T1000 (cell line): ENCODE results near the gene SH3BGR.

Experiments used
- DNase-seq: peaks from one replicate; lab custom pipeline; 2025; ENCODE audit warnings: mixed read lengths; lab: John Stamatoyannopoulos, UW

The SH3BGR gene

DNA sequence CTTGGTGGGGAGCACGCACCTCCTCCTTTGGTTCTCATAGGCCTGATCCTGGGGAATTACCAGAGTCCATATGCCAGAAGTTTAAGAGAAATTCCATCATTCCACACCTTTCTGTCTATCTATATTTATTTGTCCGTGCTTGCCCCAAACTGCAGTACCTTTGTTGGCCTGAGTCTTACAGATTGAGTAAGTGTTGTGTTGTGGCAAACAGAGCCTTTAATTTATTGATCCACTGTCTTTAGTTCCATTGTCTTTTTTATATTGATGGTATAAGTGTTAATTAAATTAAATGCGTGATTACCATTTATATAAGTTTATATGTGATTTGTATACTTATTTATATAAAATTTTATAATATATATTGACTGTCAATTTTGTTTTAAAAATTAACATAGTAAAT lies 4.9 kb downstream of the SH3BGR start:
- no peak for DNase-seq

DNA sequence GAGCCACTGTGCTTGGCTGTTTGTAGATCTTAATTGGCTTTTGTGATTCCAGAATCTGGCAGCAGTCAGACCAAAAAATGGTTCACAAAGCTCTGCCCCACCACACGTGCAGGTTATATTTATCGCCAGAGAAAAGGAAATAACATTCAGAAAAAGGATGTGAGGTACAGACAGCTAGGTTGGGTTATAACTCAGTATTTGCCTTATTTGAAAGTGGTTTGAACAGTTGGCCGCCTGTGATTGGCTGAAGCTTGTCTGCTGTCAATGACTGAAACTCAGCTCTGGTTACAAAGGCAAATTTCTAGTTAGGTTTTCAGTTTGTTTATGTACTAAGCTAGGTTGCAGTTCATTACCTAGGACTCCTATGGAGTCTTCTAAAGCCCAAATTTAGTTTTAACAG lies 9.6 kb downstream of the SH3BGR start:
- no peak for DNase-seq

DNA sequence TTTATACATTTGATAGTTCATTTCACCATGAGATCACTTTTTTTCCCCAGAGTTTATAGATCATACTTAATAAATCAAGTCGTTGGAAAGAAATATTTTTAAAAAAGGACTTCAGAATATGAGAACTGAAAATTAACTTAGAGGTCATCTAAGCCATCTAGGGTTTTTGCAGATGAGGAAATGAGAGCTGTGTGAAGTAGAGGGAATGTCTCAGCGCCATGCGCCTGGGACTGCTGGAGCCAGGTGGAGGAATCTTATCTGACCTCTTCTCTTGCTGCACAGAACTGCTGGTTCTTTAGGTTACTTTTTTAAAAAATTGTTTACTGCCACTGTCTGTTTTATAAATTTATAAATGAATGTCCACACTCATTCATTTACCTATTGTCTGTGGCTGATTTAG lies 11.5 kb downstream of the SH3BGR start:
- no peak for DNase-seq

DNA sequence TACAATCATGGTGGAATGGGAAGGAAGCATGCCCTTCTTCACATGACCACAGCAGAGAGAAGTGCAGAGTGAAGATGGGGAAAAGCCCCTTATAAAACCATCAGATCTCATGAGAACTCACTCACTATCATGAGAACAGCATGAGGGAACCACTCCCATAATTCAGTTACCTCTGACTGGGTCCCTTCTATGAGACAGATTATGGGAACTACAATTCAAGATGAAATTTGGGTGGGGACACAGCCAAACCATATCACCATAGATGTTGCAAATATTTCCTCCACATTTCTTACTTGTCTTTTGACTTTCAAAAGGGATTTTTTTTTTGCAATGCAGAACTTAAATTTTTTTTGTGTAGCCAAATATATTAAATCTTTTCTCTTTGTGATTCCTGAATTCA lies 14.8 kb downstream of the SH3BGR start:
- no peak for DNase-seq

DNA sequence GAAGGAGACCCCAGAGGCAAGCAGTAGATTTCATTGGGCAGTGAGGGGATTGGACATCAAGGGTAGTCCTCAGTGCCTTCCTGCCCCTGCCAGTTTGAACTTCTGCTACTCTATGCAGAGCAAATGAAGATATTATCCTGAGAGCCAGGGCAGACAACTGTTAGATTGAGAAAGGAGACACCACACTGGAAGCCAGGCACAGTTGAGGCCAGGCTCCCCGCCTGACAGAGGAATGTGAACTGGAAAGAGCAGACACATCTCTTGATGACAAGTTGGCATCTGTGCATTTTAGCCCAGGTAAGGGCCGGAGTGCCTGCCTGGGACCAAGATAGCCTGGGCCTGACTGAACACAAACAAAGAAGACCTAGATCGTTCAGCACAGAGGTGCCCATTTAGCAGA lies 16.0 kb downstream of the SH3BGR start:
- no peak for DNase-seq

DNA sequence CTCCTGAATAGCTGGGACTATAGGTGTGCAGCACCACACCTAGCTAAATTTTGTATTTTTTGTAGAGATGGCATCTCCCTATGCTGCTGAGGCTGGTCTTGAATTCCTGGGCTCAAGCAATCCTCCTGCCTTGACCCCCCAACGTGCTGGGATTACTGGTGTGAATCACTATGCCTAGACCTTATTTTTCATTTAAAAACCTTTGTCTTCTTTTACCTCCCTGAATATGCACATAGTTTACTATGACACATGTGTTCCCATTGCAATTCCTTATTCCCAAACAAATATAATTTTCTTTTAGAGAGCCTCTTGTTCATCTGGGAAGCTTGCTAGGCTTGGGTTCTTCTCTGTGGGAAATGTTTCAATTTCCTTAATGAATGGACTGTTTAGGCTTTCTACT lies 16.8 kb downstream of the SH3BGR start:
- no peak for DNase-seq

DNA sequence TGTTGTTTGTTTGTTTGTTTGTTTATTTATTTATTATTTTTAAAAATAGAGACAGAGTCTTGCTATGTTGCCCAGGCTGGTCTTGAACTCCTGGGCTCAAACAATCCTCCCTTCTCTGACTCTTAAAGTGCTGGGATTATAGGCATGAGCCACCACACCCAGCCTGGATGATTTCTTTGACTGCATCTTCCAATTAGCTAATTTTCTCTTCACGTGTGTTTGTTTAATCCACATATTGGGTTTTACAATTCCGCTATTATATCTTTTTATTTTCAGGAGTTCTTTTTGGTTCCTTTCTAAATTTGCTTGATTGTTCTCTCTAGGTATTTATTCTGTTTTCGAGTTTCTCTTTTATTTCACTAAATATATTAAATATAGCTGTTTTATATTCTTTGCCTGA lies 19.8 kb downstream of the SH3BGR start:
- DNase-seq, result no peak

DNA sequence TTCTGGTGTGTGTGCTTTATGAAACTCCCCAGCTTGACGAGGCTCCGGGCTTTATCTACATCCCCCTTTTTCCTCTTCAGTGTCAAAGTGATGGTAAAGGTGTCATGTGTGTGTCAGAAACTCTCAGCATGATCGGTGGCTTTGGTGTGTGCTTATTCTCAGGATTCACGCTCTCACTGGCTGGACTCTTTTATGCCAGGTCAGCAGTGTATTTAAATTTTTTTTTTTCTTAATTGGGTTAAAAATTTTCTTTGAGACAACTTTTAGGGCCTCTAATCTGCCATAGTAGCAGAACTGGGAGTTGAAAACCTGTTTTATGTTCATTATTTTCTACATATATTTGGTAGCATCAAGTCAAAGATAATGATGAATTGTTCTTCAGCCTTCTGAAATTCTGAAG lies 21.0 kb downstream of the SH3BGR start:
- no peak for DNase-seq

DNA sequence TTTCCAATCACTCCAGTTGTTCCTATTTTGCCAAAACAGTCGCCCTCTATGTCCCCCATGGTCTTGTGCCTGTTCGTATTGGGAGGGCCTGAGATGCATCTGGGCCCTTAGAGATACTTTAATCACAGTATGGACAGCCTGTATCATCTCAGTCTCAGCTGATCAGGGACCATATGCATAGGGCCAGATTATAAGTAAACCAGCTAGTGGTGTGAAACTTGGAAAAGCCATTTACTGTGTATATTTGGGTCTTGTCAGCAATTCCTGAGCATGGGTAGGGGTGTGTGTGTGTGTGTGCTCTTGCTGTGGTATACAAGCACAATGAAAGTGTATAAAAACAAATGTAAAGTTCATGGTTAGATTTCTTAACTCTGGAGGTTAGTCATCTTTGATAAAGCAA lies 22.8 kb downstream of the SH3BGR start:
- DNase-seq, result no peak

DNA sequence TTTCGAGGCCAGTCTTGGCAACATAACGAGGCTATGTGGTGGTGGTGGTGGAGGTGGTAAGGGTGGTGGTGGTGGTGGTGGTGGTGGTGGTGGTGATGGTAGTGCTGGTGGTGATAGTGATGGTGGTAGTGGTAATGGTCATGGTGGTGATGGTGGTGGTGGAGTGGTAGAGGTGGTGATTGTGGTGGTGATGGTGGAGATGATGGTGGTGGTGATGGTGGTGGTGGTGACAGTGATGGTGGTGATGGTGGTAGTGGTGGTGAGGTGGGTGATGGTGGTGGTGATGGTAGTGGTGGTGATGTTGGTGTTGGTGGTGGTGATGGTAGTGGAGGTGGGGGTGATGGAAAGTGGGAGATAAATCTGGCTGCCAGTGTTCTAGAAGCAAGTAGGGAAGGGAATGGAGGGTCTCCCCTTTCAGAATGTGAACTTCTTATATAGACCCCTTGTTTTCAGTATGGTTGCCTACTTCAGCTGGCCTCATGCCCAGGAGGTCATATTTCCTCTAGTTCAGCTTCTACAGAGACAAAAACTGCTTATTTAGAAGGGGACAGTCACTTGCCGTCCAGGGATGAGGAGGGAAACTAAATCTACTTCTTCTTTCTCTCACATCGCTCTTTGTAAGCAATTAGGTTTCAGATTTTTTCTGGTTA lies 27.5 kb downstream of the SH3BGR start:
- DNase-seq, result no peak

DNA sequence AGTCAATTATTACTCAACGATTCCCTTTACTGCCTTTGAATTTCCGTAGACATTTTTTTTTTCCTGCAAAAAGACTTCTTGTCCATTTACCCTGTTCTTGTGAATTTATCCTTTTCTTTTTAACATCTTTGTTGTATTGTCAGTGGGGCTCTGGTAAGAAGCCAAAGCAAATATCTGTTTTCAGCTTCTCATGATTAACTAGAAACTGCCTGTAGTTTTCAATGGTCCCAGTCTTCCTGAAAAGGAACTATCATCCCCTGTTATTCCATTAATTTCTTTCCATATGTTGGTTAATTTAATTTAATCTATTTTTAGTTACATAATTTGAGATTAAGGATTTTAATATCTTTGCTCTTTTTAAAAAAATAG lies 28.0 kb downstream of the SH3BGR start:
- no peak for DNase-seq

DNA sequence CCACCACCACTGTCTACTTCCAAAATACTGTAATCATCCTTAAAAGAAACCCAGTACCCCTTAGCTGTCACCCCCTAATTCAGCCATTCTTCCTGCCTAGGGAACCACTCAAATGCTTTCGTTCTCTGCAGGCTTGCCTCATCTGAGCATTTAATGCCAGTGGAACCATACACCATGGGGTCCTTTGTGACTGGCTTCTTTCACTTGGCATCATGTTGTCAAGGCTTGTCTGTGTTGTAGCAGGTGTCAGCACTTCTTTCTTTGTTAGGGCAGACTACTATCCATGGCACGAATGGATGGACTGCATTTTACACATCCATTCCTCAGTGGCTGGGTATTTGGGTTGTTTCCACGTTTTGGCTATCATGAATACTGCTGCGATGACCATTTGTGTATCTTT lies 28.5 kb downstream of the SH3BGR start:
- no peak for DNase-seq

DNA sequence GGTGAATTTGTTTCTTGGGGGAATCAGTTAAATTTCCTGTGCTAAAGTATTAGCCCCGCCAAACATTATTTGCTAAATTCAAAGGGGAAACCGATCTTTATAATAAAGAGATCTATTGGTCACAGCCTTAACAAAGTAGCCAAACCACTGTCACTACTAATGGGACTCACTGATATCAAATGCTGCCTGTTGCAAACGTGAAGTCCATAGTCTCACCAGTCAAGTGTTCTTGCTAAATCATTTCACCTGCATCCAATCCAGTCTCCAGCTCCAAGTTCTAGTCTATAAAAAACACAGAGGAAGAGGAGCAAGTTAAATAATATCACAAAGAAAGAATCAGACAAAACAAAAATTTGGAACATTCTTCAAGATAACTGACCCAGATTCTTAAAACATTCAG lies 30.1 kb downstream of the SH3BGR start:
- DNase-seq, result no peak

DNA sequence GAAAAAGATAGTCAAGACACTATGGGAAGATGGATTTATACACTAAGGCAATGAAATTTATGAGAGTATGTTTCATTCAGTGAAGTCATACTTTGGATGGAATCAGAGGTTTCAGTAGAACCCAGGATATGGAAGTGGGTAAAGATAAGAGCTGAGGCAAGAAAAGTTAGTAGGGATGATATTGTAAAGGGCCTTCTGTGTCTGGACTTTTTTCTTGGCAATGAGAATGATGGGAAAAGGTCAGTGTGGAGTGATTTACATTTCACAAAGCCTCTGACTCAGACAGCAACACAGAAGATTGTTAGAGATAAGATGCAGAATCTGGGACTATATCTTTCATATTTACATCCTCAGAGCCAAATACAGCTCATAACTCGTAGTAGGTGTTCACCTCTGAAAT lies 32.1 kb downstream of the SH3BGR start:
- no peak for DNase-seq

DNA sequence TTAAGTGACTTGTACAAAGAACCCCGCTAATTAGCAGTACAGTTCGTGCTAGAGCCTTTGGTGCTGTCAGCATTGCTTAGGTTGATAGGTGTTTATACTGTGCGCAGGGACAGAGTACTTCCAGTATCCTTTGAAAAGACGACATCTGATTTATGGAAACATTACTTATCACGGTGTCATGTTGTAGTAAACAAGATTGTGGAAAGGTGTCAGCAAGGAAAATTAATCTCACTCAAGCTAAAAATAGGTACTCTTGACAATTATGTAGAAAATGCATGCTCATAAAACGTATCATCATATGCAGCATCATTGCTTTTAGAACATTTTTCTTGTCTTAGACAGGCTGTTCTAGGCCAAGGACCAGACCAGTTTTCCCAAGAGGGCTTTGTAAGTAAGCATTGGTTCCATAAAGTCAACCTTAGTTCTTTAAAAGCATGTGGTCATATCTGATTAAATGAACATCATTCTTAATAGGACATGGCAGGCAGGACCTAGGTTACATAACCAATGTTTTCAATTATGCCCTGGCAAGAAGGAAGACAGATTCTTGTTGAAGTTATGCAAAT lies 33.0 kb downstream of the SH3BGR start:
- DNase-seq, result no peak

DNA sequence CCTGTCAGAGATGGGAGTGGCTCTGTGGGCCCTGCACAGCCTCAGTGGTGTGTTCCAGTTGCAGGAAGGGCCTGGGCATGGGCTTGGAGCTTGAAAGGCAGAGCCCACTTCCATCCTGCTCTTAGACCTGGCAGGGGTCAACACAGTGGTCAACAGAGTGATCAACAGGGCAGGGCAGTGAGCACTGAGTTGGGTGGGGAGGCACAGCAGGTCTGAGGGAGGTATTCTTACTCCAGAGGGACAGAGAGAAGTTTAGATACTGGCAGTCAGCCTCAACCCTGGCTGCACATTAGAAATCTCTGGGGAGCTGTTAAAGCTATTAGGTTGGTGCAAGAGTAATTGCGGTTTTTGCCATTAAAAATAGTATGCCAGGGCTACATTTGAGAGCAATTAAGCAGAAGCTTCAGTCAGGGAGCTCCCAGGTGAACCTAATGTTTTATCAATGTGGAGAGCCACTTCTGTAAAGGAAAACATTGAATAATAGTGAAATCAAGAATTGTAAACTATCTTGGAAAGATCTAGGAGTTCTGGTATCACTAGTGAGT lies 37.7 kb downstream of the SH3BGR start:
- DNase-seq, result no peak

DNA sequence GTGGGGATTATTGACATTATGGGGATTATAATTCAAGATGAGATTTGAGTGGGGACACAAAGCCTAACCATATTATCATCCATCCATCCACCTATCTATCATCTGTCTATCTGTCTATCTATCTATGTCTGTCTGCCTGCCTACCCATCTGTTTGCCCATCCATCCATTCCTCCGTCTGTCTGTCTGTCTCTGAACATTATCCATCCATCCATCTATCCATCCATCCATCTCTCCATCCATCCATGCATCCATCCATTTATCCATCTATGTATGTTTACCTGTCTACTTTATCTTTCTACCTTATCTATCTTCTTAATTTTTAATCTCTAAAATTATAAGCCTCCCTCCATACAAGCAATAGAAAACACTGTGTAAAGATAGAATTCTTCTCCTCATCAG lies 47.4 kb downstream of the SH3BGR start:
- no peak for DNase-seq

DNA sequence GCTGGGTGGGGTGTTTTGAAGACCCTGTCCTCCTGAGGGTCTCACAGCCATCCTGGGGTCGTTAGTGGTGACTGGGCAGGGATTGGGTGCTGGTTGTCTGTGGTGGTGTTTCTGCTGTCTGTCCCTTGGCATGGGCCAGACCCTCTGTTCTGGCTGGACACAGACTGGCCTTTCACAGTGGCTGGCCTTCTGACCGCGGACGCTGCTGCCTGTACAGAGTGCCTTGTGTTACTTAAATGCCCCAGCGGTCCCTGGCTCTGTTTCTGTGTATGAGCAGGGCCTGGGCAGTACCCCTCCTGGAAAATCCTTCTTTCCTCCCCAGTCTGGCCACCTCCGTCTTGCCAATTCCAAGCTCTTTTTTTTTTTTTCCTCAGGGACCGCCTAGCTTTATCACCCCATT lies 50.9 kb downstream of the SH3BGR start:
- no peak for DNase-seq

DNA sequence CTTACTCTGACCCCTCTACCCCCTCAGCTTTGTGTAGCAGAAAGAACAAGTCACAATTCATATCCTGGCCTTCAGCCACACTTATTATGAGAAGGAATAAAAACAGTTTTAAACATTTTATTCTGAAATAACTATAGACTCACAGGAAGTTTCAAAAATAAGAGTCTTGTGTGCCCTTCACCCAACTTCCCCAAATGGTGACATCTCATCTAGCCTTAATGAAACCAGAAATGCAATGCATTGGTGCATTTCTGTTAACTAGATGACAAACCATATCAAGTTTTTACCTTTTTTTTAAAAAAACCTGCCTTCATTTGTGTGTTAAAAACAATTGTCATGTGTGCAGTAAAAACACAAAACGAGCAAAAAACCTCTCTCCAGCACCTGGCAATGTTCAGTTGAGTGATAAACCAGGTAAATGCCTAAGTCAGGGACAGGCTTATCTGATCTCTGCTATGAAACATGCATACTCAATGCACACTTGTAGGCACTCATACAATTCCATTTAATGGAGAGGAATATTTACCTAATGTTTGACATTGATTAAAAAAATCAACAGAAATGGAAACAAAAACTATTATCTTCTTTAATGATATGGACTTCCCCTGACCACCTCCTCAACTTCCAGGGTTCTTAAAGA lies 51.5 kb downstream of the SH3BGR start:
- no peak for DNase-seq

DNA sequence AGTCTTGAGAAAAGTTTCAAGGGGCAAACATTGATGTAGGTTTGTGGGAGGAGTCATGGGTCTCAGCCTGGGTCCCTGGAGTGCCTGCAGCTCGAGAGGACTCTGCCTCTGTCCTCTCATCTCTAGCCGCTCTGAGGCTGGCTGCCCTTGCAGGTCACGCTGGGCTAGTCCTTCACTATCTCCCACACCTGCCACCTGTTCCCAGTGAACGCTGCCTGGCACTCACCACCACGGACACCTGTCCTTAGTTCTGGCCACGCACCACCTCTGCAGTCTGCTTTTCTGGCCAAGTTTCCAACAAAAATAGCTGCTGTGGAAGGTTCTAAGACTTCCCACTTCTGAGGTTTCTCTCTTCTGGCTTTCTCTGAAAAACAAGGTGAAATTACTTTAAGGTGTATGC lies 52.5 kb downstream of the SH3BGR start:
- DNase-seq, result no peak

DNA sequence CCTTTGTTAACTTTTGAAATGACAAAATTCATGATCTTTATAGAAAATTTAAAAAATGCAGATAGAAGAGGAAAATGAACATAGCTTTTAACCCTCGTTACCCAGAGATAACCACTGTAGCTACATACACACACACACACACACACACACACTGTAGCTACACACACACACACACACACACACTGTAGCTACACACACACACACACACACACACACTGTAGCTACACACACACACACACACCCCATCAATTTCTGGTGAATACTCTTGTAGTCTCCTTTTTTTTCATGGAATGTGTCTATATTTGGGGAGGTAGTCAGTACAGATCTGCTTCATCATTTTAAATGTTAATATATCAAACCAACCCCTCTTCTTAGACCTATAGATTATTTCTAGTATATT lies 58.5 kb downstream of the SH3BGR start:
- DNase-seq, result no peak

DNA sequence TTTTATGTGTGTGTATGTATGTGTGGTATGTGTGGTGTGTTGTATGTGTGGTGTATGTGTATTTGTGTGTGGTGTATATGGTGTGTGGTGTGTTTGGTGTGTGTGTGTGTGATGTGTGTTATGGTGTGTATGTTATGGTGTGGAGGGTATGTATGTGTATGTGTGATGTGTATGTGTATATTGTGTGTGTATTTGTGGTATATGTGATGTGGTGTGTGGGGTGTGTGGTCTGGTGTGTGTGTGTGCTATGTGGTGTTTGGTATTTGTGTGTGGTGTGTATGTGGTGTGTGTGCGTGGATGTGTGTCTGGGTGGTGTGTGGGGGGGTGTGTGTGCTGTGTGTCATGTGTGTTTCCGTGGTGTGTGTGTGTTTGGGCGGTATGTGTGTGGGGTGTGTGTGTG lies 59.3 kb downstream of the SH3BGR start:
- DNase-seq, result no peak

DNA sequence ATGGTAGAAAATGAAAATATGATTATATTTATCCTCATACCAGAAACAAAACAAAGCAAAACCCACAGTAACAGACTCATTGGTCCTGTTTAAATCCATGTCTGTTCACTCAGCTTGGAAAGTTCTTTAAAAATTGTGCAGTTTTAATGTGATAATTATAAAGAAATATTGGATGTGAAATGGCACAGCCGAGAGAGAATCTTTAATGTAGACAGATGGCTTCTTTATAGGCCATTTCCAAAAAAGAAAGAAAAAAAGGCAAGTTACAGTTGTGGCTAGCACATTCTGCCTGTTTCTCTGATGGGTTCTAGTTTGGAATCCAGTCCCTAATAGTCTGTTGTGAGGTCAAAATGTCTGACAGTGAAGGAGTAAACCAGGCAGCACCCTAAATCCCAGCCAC lies 62.0 kb downstream of the SH3BGR start:
- no peak for DNase-seq
